OCI-LY3 (cell line): ENCODE results near the gene MIA2.
"Not testable (repeated sequence)": the region's sequence is repeated elsewhere in the genome, so short reads cannot be mapped to it uniquely, and the experiment has no call there.

Experiments
- H2AFZ ChIP-seq: fragments of 200-600, 300-600 bp; shearing (Covaris generic); 2 replicates; pipeline ENCODE4 v1.6.0; 2014; ENCODE audit warnings: antibody characterized with exemption, low read depth, low read length
- H3K27ac ChIP-seq: fragments of 200-600, 300-600 bp; sonication (generic); 2 replicates; pipeline ENCODE4 v1.5.1; 2014; ENCODE audit warnings: mild to moderate bottlenecking, low read length, moderate library complexity, mixed read lengths
- H3K27me3 ChIP-seq: fragments of 200-600, 300-600 bp; sonication (generic); 2 replicates; pipeline ENCODE4 v1.6.1; 2014; ENCODE audit warnings: low read depth, low read length, mixed read lengths
- H3K36me3 ChIP-seq: fragments of 200-600, 300-600 bp; sonication (generic); replicated peaks from 2 replicates; pipeline ENCODE3; 2014; ENCODE audit warnings: low read depth, low read length, mixed read lengths
- H3K4me1 ChIP-seq: fragments of 300-600, 200-600 bp; sonication (generic); 2 replicates; pipeline ENCODE4 v1.6.1; 2014; ENCODE audit warnings: low read length, mixed read lengths
- H3K4me2 ChIP-seq: fragments of 200-600, 300-600 bp; sonication (generic); 2 replicates; pipeline ENCODE4 v1.6.1; 2014; ENCODE audit warnings: low read length, mixed read lengths
- H3K4me3 ChIP-seq: fragments of 300-600, 200-600 bp; sonication (generic); 2 replicates; pipeline ENCODE4 v1.5.1; 2014; ENCODE audit warnings: antibody characterized with exemption, mild to moderate bottlenecking, low read length, moderate library complexity
- H3K79me2 ChIP-seq: fragments of 300-600, 200-600 bp; shearing (Covaris generic); 2 replicates; pipeline ENCODE4 v1.6.1; 2014; ENCODE audit warnings: mild to moderate bottlenecking, low read length, mixed read lengths
- H3K9ac ChIP-seq: fragments of 300-600, 200-600 bp; shearing (Covaris generic); 2 replicates; pipeline ENCODE4 v1.6.0; 2014; ENCODE audit warnings: mild to moderate bottlenecking, low read length, moderate library complexity
- H3K9me3 ChIP-seq: fragments of 200-600, 300-600 bp; shearing (Covaris generic); 2 replicates; pipeline ENCODE4 v1.6.1; 2014; ENCODE audit warnings: low read length, mixed read lengths; ENCODE audit not compliant: insufficient read depth
- H4K20me1 ChIP-seq: fragments of 200-600, 300-600 bp; sonication (generic); 2 replicates; pipeline ENCODE4 v1.6.1; 2016; ENCODE audit warnings: low read length, mixed read lengths; ENCODE audit not compliant: insufficient read depth
- EZH2phosphoT487 ChIP-seq: fragments of 200-600 bp; shearing (Covaris generic); IDR thresholded peaks from 2 replicates; pipeline ENCODE4 v1.6.1; 2018; ENCODE audit warnings: antibody characterized with exemption, mixed run types, low read depth
- TF ChIP-seq, protein P1 (sequence below): fragments of 200-600, 300-600 bp; sonication (generic); IDR thresholded peaks from 2 replicates; pipeline ENCODE4 v1.5.1; 2014; ENCODE audit warnings: antibody characterized with exemption, low read length, low read depth

Gene MIA2

DNA sequence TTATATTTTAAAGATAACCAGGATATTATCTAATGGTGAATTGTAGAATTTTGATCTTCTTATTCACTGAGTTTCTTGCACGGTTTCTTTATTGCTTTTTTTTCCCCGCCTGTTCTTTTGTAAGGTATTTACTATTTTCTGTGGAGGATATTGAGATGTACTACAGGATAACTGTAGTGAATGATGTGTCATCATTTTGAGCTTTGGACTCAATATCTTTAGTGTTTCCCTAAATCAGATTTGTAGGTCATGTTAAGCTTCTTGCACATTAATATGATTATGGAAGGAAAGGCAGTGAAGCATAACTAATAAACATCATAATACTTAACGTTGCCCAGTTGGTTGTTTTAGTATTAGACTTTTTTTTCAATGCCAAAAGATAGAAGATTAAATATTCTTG, 117.2 kb downstream of the MIA2 start:
- no peak overlapping the region for H2AFZ ChIP-seq
- peaks cover 10% of the 10 kb centered on the region; the same call in 1 of the 2 replicates for H3K4me1 ChIP-seq
- no peak overlapping the region for H3K9ac ChIP-seq
- H3K9me3 ChIP-seq: no peaks in the 10 kb centered on the region
- no peaks in the 10 kb centered on the region for H3K27me3 ChIP-seq
- no peaks in the 10 kb centered on the region for H4K20me1 ChIP-seq
- TF ChIP-seq, protein P1, sequence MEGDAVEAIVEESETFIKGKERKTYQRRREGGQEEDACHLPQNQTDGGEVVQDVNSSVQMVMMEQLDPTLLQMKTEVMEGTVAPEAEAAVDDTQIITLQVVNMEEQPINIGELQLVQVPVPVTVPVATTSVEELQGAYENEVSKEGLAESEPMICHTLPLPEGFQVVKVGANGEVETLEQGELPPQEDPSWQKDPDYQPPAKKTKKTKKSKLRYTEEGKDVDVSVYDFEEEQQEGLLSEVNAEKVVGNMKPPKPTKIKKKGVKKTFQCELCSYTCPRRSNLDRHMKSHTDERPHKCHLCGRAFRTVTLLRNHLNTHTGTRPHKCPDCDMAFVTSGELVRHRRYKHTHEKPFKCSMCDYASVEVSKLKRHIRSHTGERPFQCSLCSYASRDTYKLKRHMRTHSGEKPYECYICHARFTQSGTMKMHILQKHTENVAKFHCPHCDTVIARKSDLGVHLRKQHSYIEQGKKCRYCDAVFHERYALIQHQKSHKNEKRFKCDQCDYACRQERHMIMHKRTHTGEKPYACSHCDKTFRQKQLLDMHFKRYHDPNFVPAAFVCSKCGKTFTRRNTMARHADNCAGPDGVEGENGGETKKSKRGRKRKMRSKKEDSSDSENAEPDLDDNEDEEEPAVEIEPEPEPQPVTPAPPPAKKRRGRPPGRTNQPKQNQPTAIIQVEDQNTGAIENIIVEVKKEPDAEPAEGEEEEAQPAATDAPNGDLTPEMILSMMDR: no peak
- TF ChIP-seq EZH2phosphoT487: no peak
- H3K79me2 ChIP-seq: no peaks in the 10 kb centered on the region
- no peak overlapping the region for H3K4me2 ChIP-seq
- H3K27ac ChIP-seq: no peak overlapping the region
- H3K36me3 ChIP-seq: peaks cover 6% of the 10 kb centered on the region
- no peak overlapping the region for H3K4me3 ChIP-seq

DNA sequence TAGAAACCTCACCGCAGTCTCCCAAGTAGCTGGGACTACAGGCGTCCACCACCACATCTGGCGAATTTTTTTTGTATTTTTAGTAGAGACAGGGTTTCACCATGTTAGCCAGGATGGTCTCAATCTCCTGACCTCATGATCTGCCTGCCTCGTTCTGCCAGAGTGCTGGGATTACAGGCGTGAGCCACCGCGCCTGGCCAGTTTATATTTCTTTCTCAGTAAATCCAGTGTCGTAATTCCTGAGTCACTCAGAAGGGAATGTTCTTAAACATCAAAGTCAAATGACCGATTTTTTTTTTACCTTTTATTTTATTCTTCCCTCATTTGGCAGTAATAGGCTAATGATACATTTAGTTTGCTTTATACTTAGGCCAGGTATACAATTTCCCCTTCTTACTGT, 118.0 kb downstream of the MIA2 start:
- Histone ChIP-seq H3K9me3 (no peaks in the 10 kb centered on the region), H3K4me3 (no peak overlapping the region), H3K27ac (no peak overlapping the region), H3K9ac (no peak overlapping the region), H3K4me2 (no peak overlapping the region), H2AFZ (no peak overlapping the region), H3K4me1 (peaks cover 10% of the 10 kb centered on the region; the same call in 1 of the 2 replicates), H4K20me1 (no peaks in the 10 kb centered on the region), H3K79me2 (no peaks in the 10 kb centered on the region), H3K27me3 (no peaks in the 10 kb centered on the region), H3K36me3 (peaks cover 6% of the 10 kb centered on the region)
- no peak for TF ChIP-seq EZH2phosphoT487
- TF ChIP-seq, protein P1: no peak

DNA sequence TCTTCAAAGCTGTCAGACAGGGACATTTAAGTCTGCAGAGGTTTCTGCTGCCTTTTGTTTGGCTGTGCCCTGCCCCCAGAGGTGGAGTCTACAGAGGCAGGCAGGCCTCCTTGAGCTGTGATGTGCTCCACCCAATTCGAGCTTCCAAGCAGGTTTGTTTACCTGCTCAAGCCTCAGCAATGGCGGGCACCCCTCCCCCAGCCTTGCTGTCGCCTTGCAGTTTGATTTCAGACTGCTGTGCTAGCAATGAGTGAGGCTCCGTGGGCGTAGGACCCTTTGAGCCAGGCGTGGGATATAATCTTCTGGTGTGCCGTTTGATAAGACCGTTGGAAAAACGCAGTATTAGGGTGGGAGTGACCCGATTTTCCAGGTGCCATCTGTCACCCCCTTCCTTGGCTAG, 125.4 kb downstream of the MIA2 start:
- H3K4me2 ChIP-seq, H3K4me3 ChIP-seq, H2AFZ ChIP-seq, H3K27me3 ChIP-seq, H3K4me1 ChIP-seq, H3K9me3 ChIP-seq, H3K27ac ChIP-seq, H3K79me2 ChIP-seq, H4K20me1 ChIP-seq, H3K36me3 ChIP-seq, H3K9ac ChIP-seq: not testable (repeated sequence)

DNA sequence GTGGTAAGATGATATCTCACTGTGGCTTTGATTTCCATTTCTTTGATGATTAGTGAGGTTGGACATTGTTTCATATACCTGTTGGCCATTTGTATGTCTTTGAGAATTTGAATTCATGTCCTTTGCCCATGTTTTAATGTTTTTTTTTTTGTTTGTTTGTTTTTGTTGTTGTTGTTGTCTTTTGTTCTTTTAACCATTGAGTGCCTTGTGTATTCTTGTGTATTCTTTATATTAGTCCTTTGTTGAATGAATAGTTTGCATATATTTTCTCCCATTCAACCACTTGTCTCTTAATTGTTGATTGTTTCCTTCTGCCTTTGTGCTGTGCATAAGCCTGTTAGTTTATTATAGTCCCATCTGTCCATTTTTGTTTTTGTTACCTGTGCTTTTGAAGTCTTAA, 126.6 kb downstream of the MIA2 start:
- Histone ChIP-seq H2AFZ (no peak overlapping the region), H3K9ac (no peak overlapping the region), H3K36me3 (peaks cover 12% of the 10 kb centered on the region), H3K4me2 (no peak overlapping the region), H3K9me3 (0 out of 2 replicates have a peak, but pooled peaks cover 6% of the 10 kb centered on the region), H3K27ac (no peak overlapping the region), H3K79me2 (no peaks in the 10 kb centered on the region), H4K20me1 (no peaks in the 10 kb centered on the region), H3K4me1 (no peaks in the 10 kb centered on the region), H3K27me3 (no peaks in the 10 kb centered on the region), H3K4me3 (no peak overlapping the region)
- no peak for TF ChIP-seq EZH2phosphoT487
- TF ChIP-seq, protein P1: no peak

DNA sequence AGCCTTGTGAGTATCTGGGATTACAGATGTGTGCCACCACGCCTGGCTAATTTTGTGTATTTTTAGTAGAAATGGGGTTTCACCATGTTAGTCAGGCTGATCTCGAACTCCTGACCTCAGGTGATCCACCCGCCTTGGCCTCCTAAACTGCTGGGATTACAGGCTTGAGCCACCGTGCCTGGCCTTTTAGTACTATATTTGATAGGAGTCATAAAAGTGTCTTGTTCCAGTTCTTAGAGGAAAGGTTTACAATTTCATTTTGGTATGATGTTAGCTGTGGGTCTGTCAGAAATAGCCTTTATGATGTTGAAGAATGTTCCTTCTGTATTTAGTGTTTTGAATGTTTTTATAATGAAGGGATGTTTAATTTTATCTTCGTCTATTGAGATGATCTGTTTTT, 127.8 kb downstream of the MIA2 start:
- not testable (repeated sequence) for H3K4me1 ChIP-seq, H3K4me2 ChIP-seq, H3K4me3 ChIP-seq, H3K9ac ChIP-seq, H3K79me2 ChIP-seq, H4K20me1 ChIP-seq, H2AFZ ChIP-seq, H3K27me3 ChIP-seq, H3K9me3 ChIP-seq, H3K27ac ChIP-seq
- H3K36me3 ChIP-seq: peaks cover 13% of the 10 kb centered on the region
